OCI-LY3 (cell line): ENCODE measurements around the gene CHRNA7.

ENCODE experiments used
- CTCF ChIP-seq: fragments of 200-600, 300-600 bp; sonication (generic); IDR thresholded peaks from 2 replicates; pipeline ENCODE4 v1.5.1; 2014; ENCODE audit warnings: antibody characterized with exemption, low read length, low read depth
- EZH2phosphoT487 ChIP-seq: fragments of 200-600 bp; shearing (Covaris generic); IDR thresholded peaks from 2 replicates; pipeline ENCODE4 v1.6.1; 2018; ENCODE audit warnings: antibody characterized with exemption, mixed run types, low read depth

GRCh38 chr15:32218666-32219065, 188.4 kb downstream of the CHRNA7 start:
- TF ChIP-seq CTCF (no peak), EZH2phosphoT487 (no peak)
